ENCODE results near the gene LEP.
"Not testable (repeated sequence)": the region's sequence is repeated elsewhere in the genome, so short reads cannot be mapped to it uniquely, and the experiment has no call there.

GRCh38 chr7:128280451-128280850 lies 39.4 kb downstream of the LEP start:
- not testable (repeated sequence) for TF ChIP-seq CTCF, POLR2A (IDR thresholded peaks at IDR 0.05)

Measured in uterus (tissue), 2 donors.